HCT116 (cell line): Measurements from ENCODE around the gene FRK. TPM values are rescaled to one million over a fixed set of nuclear protein-coding genes. Genes with fewer than 3 reads are reported as not detected.

Experiments used
- ATAC-seq: fragments of 200-7000 bp; cut with Tn5 transposase; 2 replicates; pipeline ENCODE4 v1.9.1; 2020; ENCODE audit warnings: mild to moderate bottlenecking, moderate library complexity
- BruUV-seq: library from RNA; stranded (reverse); fragments of 400-500 nt; replicated peaks from 2 replicates; lab custom pipeline; 2021; lab: Mats Ljungman, UMichigan
- CTCF ChIA-PET: fragments of 300-600 bp; sonication (Branson Sonifier 250); formaldehyde crosslinking; loops from one replicate; lab custom pipeline; 2021; ENCODE audit warnings: antibody characterized with exemption; lab: Charles Lee
- POLR2A ChIA-PET: fragments of 300-600, 350-600 bp; sonication (Branson Sonifier 250); formaldehyde crosslinking; loops from one replicate; lab custom pipeline; 2021; ENCODE audit warnings: antibody characterized with exemption; lab: Charles Lee
- RAD21 ChIA-PET, 2 experiments: fragments of 300-600 bp; sonication (Branson Sonifier 250); formaldehyde crosslinking; loops; one replicate each; lab custom pipeline; 2023; ENCODE audit warnings: low total read pairs in 2 of 2; ENCODE audit not compliant: uncharacterized antibody in 2 of 2, unreplicated experiment in 2 of 2, low non-redundant PET in 1 of 2; lab: Charles Lee
- DNase-seq: peaks from one replicate; pipeline ENCODE4 v3.0.0-alpha.2; 2010; ENCODE audit warnings: low read depth, low spot score
- H2AFZ ChIP-seq: fragments of 200-600 bp; shearing (Covaris generic), sonication (generic); 2 replicates; pipeline ENCODE4 v1.6.1; 2017; ENCODE audit warnings: low read depth, mixed run types, mixed read lengths, antibody characterized with exemption, low read length; ENCODE audit not compliant: poor library complexity, severe bottlenecking
- H3K27ac ChIP-seq: 2 replicates; pipeline ENCODE4 v1.5.1; 2012; ENCODE audit warnings: low read depth, low read length
- H3K27me3 ChIP-seq: fragments of 200-600 bp; sonication (generic); 2 replicates; pipeline ENCODE4 v1.6.1; 2016; ENCODE audit warnings: mixed run types, low read length, mixed read lengths; ENCODE audit not compliant: insufficient read depth
- H3K36me3 ChIP-seq, 2 experiments: fragments of 200-500 bp in 1 of 2; fragments of 200-600 bp in 1 of 2; sonication (Bioruptor generic) in 1 of 2; sonication (generic) in 1 of 2; 2 replicates each; pipeline versions ENCODE4 v1.5.1 to v1.6.1; 2014 to 2016; ENCODE audit warnings: low read length in 2 of 2, inconsistent platforms in 1 of 2, mixed read lengths in 1 of 2, mixed run types in 1 of 2; ENCODE audit not compliant: insufficient read depth in 2 of 2, control insufficient read depth in 1 of 2
- H3K4me1 ChIP-seq, 2 experiments: fragments of 200-600 bp in 1 of 2; sonication (generic) in 1 of 2; 2 replicates each; pipeline versions ENCODE4 v1.5.1 to v1.6.1; 2012 to 2017; ENCODE audit warnings: low read length in 2 of 2, inconsistent platforms in 1 of 2, mild to moderate bottlenecking in 1 of 2, mixed read lengths in 1 of 2, mixed run types in 1 of 2, moderate library complexity in 1 of 2; ENCODE audit not compliant: insufficient read depth in 2 of 2, control insufficient read depth in 1 of 2
- H3K4me2 ChIP-seq: fragments of 200-600 bp; sonication (generic); 2 replicates; pipeline ENCODE4 v1.6.1; 2017; ENCODE audit warnings: mixed run types, low read length, mixed read lengths
- H3K4me3 ChIP-seq, 2 experiments: fragments of 200-600 bp in 1 of 2; sonication (generic) in 1 of 2; replicated peaks in 1 of 2; 2 replicates each; pipeline ENCODE4 v1.5.1; 2011 to 2016; ENCODE audit warnings: low read length in 2 of 2, control low read depth in 1 of 2, low read depth in 1 of 2, mild to moderate bottlenecking in 1 of 2, mixed read lengths in 1 of 2, mixed run types in 1 of 2
- H3K79me2 ChIP-seq: fragments of 200-600 bp; sonication (generic); 2 replicates; pipeline ENCODE4 v1.6.1; 2017; ENCODE audit warnings: mild to moderate bottlenecking, mixed run types, low read length, moderate library complexity, mixed read lengths; ENCODE audit not compliant: insufficient read depth
- H3K9ac ChIP-seq: fragments of 200-600 bp; sonication (generic); 2 replicates; pipeline ENCODE4 v1.6.1; 2016; ENCODE audit warnings: low read length, mixed read lengths
- H3K9me2 ChIP-seq: fragments of 200-600 bp; sonication (generic), shearing (Covaris generic); 2 replicates; pipeline ENCODE4 v1.6.1; 2017; ENCODE audit warnings: mixed run types, mild to moderate bottlenecking, moderate library complexity; ENCODE audit not compliant: insufficient read depth
- H3K9me3 ChIP-seq, 2 experiments: fragments of 200-500 bp in 1 of 2; fragments of 200-600 bp in 1 of 2; sonication (Bioruptor generic) in 1 of 2; sonication (generic) in 1 of 2; 2 replicates each; pipeline ENCODE4 v1.6.1; 2014 to 2017; ENCODE audit warnings: low read length in 2 of 2, mixed read lengths in 2 of 2, inconsistent platforms in 1 of 2, low read depth in 1 of 2, mild to moderate bottlenecking in 1 of 2, mixed run types in 1 of 2, moderate library complexity in 1 of 2; ENCODE audit not compliant: control insufficient read depth in 1 of 2, insufficient read depth in 1 of 2
- H4K20me1 ChIP-seq: fragments of 200-600 bp; sonication (generic), shearing (Covaris generic); 2 replicates; pipeline ENCODE4 v1.6.1; 2017; ENCODE audit warnings: mixed run types, mild to moderate bottlenecking, moderate library complexity; ENCODE audit not compliant: insufficient read depth
- CBX3 ChIP-seq: IDR thresholded peaks from 2 replicates; pipeline ENCODE4 v1.6.1; 2012; ENCODE audit warnings: low read depth
- CEBPB ChIP-seq: IDR thresholded peaks from 2 replicates; pipeline ENCODE4 v1.6.1; 2012; ENCODE audit warnings: low read depth
- EGR1 ChIP-seq: IDR thresholded peaks from 2 replicates; pipeline ENCODE4 v1.6.1; 2012; ENCODE audit warnings: low read depth
- EZH2 ChIP-seq: fragments of 200-600 bp; sonication (generic); IDR thresholded peaks from 2 replicates; pipeline ENCODE4 v1.6.1; 2017; ENCODE audit warnings: antibody characterized with exemption, mixed run types
- EZH2phosphoT487 ChIP-seq: fragments of 200-600 bp; IDR thresholded peaks from 2 replicates; pipeline ENCODE4 v1.6.1; 2018; ENCODE audit warnings: antibody characterized with exemption, borderline replicate concordance
- POLR2A ChIP-seq: IDR thresholded peaks from 2 replicates; pipeline ENCODE4 v1.7.0; 2011; ENCODE audit warnings: borderline replicate concordance; ENCODE audit not compliant: insufficient read depth, insufficient read length; ENCODE audit errors: extremely low read depth
- SIN3A ChIP-seq: IDR thresholded peaks from 2 replicates; pipeline ENCODE4 v1.6.1; 2012; ENCODE audit warnings: low read depth
- SP1 ChIP-seq: IDR thresholded peaks from 2 replicates; pipeline ENCODE4 v1.6.1; 2012; ENCODE audit warnings: low read depth
- SRF ChIP-seq: IDR thresholded peaks from 2 replicates; pipeline ENCODE4 v1.6.1; 2012; ENCODE audit warnings: low read depth
- ZFX ChIP-seq: fragments of 450-650 bp; IDR thresholded peaks from 2 replicates; pipeline ENCODE4 v1.6.1; 2017
- intact Hi-C: fragments of 100-400 bp; cut with micrococcal nuclease; formaldehyde crosslinking; loops from 2 replicates; pipeline ENCODE4 v1.10.0; 2022
- total RNA-seq: library from RNA; stranded (reverse); gene quantifications from one replicate; pipeline ENCODE4 v1.2.1, GENCODE V29; 2021; ENCODE audit not compliant: unreplicated experiment
- TF ChIP-seq, protein P1 (sequence below): IDR thresholded peaks from 2 replicates; pipeline ENCODE4 v1.6.1; 2011; ENCODE audit warnings: mild to moderate bottlenecking, low read length, moderate library complexity; ENCODE audit not compliant: insufficient replicate concordance; ENCODE audit errors: extremely low read depth
- TF ChIP-seq, protein P2 (sequence below): IDR thresholded peaks from 2 replicates; pipeline ENCODE4 v1.6.1; 2012
- TF ChIP-seq, protein P3 (sequence below), 3 experiments: fragments of 200-600 bp in 1 of 3; sonication (generic) in 1 of 3; IDR thresholded peaks in 2 of 3; conservative IDR thresholded peaks in 1 of 3; 2 replicates each; pipeline ENCODE4 v1.5.1; 2012 to 2017; ENCODE audit warnings: low read depth in 2 of 3, low read length in 2 of 3, antibody characterized with exemption in 1 of 3, borderline replicate concordance in 1 of 3, control low read depth in 1 of 3, mild to moderate bottlenecking in 1 of 3, mixed read lengths in 1 of 3, mixed run types in 1 of 3, moderate library complexity in 1 of 3; ENCODE audit not compliant: insufficient read depth in 1 of 3
- TF ChIP-seq, protein P4 (sequence below): IDR thresholded peaks from 2 replicates; pipeline ENCODE4 v1.6.1; 2012
- TF ChIP-seq, protein P5 (sequence below): IDR thresholded peaks from 2 replicates; pipeline ENCODE4 v1.6.1; 2012; ENCODE audit warnings: low read depth

Gene FRK
- total RNA-seq, 1 experiment from 2014 or later, result 3.7 TPM

DNA sequence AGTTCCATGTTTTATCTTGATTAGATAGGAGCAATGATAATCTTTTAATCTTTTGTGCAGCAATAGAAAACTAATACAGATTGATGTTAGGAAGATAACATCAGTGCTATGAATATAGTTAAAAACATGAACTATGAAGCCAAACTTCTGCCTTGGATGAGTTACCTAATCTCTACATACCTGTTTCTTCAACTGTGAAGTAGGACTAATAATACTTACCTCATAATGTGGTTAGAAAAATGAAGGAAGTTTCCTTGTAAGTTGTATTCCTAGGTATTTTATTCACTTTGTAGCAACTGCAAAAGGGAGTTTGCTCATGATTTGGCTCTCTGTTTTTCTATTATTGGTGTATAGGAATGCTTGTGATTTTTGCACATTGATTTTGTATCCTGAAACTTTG lies 111.9 kb downstream of the FRK start:
- H3K27me3 ChIP-seq, result no peaks in the 10 kb centered on the region
- DNase-seq, result no peak
- H3K4me1 ChIP-seq, result peaks cover 0 to 3% of the 10 kb centered on the region in 2 experiments; a peak in 1 of 4 replicates
- H3K9me3 ChIP-seq, result no peaks in the 10 kb centered on the region
- H3K36me3 ChIP-seq, result no peaks in the 10 kb centered on the region
- TF ChIP-seq, protein P1, sequence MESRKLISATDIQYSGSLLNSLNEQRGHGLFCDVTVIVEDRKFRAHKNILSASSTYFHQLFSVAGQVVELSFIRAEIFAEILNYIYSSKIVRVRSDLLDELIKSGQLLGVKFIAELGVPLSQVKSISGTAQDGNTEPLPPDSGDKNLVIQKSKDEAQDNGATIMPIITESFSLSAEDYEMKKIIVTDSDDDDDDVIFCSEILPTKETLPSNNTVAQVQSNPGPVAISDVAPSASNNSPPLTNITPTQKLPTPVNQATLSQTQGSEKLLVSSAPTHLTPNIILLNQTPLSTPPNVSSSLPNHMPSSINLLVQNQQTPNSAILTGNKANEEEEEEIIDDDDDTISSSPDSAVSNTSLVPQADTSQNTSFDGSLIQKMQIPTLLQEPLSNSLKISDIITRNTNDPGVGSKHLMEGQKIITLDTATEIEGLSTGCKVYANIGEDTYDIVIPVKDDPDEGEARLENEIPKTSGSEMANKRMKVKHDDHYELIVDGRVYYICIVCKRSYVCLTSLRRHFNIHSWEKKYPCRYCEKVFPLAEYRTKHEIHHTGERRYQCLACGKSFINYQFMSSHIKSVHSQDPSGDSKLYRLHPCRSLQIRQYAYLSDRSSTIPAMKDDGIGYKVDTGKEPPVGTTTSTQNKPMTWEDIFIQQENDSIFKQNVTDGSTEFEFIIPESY, result no peak
- TF ChIP-seq SP1 (no peak), ZFX (no peak), CEBPB (no peak), SRF (no peak), EZH2phosphoT487 (no peak), POLR2A (no peak), SIN3A (no peak), EGR1 (no peak), CBX3 (no peak), EZH2 (no peak)
- TF ChIP-seq, protein P2, sequence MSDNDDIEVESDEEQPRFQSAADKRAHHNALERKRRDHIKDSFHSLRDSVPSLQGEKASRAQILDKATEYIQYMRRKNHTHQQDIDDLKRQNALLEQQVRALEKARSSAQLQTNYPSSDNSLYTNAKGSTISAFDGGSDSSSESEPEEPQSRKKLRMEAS, result no peak
- TF ChIP-seq, protein P3, sequence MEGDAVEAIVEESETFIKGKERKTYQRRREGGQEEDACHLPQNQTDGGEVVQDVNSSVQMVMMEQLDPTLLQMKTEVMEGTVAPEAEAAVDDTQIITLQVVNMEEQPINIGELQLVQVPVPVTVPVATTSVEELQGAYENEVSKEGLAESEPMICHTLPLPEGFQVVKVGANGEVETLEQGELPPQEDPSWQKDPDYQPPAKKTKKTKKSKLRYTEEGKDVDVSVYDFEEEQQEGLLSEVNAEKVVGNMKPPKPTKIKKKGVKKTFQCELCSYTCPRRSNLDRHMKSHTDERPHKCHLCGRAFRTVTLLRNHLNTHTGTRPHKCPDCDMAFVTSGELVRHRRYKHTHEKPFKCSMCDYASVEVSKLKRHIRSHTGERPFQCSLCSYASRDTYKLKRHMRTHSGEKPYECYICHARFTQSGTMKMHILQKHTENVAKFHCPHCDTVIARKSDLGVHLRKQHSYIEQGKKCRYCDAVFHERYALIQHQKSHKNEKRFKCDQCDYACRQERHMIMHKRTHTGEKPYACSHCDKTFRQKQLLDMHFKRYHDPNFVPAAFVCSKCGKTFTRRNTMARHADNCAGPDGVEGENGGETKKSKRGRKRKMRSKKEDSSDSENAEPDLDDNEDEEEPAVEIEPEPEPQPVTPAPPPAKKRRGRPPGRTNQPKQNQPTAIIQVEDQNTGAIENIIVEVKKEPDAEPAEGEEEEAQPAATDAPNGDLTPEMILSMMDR (IDR thresholded peaks at IDR 0.05 in 2 of 3, conservative IDR thresholded peaks at IDR 0.05 in 1 of 3; ENCODE audit: borderline replicate concordance in 1 of 3, insufficient read depth in 1 of 3, low read depth in 2 of 3, low read length in 2 of 3), result no peak
- TF ChIP-seq, protein P4, sequence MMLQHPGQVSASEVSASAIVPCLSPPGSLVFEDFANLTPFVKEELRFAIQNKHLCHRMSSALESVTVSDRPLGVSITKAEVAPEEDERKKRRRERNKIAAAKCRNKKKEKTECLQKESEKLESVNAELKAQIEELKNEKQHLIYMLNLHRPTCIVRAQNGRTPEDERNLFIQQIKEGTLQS, result no peak
- TF ChIP-seq, protein P5, sequence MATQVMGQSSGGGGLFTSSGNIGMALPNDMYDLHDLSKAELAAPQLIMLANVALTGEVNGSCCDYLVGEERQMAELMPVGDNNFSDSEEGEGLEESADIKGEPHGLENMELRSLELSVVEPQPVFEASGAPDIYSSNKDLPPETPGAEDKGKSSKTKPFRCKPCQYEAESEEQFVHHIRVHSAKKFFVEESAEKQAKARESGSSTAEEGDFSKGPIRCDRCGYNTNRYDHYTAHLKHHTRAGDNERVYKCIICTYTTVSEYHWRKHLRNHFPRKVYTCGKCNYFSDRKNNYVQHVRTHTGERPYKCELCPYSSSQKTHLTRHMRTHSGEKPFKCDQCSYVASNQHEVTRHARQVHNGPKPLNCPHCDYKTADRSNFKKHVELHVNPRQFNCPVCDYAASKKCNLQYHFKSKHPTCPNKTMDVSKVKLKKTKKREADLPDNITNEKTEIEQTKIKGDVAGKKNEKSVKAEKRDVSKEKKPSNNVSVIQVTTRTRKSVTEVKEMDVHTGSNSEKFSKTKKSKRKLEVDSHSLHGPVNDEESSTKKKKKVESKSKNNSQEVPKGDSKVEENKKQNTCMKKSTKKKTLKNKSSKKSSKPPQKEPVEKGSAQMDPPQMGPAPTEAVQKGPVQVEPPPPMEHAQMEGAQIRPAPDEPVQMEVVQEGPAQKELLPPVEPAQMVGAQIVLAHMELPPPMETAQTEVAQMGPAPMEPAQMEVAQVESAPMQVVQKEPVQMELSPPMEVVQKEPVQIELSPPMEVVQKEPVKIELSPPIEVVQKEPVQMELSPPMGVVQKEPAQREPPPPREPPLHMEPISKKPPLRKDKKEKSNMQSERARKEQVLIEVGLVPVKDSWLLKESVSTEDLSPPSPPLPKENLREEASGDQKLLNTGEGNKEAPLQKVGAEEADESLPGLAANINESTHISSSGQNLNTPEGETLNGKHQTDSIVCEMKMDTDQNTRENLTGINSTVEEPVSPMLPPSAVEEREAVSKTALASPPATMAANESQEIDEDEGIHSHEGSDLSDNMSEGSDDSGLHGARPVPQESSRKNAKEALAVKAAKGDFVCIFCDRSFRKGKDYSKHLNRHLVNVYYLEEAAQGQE, result no peak
- intact Hi-C loops, result no loop called here
- no peaks in the 10 kb centered on the region for H3K9me2 ChIP-seq
- H2AFZ ChIP-seq, result no peak overlapping the region
- ChIA-PET CTCF (no interaction called here), RAD21 (no interaction called here), POLR2A (no interaction called here)
- H3K27ac ChIP-seq, result no peak overlapping the region
- no peaks in the 10 kb centered on the region; the same call in 1 of the 2 replicates for H4K20me1 ChIP-seq
- H3K9ac ChIP-seq, result no peak overlapping the region
- H3K4me2 ChIP-seq, result no peak overlapping the region
- ATAC-seq, result no peak
- no TSS peak for BruUV-seq
- H3K79me2 ChIP-seq, result no peaks in the 10 kb centered on the region
- H3K4me3 ChIP-seq, result no peak overlapping the region
